Ectodermal cell (in vitro differentiated cells): ENCODE results near the gene TTPAL.

Experiments used
- H3K27ac ChIP-seq: 2 replicates; pipeline ENCODE4 v1.7.0; 2013; ENCODE audit warnings: mild to moderate bottlenecking, low read depth, low read length; ENCODE audit not compliant: insufficient read depth, poor library complexity, severe bottlenecking
- H3K27me3 ChIP-seq: 2 replicates; pipeline ENCODE4 v1.7.0; 2013; ENCODE audit warnings: mild to moderate bottlenecking, low read length; ENCODE audit not compliant: insufficient read depth, control insufficient read depth, poor library complexity, severe bottlenecking
- H3K36me3 ChIP-seq: one replicate; pipeline ENCODE4 v1.7.0; 2013; ENCODE audit warnings: low read length; ENCODE audit not compliant: control insufficient read depth, insufficient read depth
- H3K4me1 ChIP-seq: one replicate; pipeline ENCODE4 v1.7.0; 2013; ENCODE audit warnings: low read length; ENCODE audit not compliant: control insufficient read depth, insufficient read depth
- H3K4me3 ChIP-seq: 2 replicates; pipeline ENCODE4 v1.7.0; 2013; ENCODE audit warnings: low read depth, low read length, control low read depth; ENCODE audit not compliant: insufficient read depth
- H3K9me3 ChIP-seq: 2 replicates; pipeline ENCODE4 v1.7.0; 2013; ENCODE audit warnings: mild to moderate bottlenecking, low read length, moderate library complexity; ENCODE audit not compliant: control insufficient read depth
- WGBS, 2 experiments: methylation state at CpG; one replicate each; pipeline ENCODE4 v1.1.7; 2013; ENCODE audit warnings: missing lambda C conversion rate in 2 of 2; 5-methylcytosine and 5-hydroxymethylcytosine counted together

The TTPAL gene

DNA sequence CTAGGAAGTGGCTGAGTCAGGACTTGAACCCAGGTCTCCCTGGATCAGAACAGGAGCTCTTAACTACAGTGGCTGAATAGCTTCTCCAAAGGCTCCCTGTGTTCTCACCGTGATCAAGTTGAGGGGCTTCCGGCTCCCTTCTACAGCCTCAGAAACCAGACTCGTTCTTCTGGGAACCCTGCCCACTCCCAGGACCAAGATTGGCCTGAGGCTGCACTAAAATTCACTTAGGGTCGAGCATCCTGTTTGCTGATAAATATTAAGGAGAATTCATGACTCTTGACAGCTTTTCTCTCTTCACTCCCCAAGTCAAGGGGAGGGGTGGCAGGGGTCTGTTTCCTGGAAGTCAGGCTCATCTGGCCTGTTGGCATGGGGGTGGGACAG is 44.6 kb upstream of the TTPAL start:
- WGBS, 2 experiments = 90 to 91% methylated on average over 4 of the region's 4 CpGs
- Histone ChIP-seq H3K36me3 (no peaks in the 10 kb centered on the region), H3K4me3 (no peak overlapping the region), H3K9me3 (no peaks in the 10 kb centered on the region), H3K4me1 (no peaks in the 10 kb centered on the region), H3K27ac (no peak overlapping the region), H3K27me3 (no peaks in the 10 kb centered on the region)

DNA sequence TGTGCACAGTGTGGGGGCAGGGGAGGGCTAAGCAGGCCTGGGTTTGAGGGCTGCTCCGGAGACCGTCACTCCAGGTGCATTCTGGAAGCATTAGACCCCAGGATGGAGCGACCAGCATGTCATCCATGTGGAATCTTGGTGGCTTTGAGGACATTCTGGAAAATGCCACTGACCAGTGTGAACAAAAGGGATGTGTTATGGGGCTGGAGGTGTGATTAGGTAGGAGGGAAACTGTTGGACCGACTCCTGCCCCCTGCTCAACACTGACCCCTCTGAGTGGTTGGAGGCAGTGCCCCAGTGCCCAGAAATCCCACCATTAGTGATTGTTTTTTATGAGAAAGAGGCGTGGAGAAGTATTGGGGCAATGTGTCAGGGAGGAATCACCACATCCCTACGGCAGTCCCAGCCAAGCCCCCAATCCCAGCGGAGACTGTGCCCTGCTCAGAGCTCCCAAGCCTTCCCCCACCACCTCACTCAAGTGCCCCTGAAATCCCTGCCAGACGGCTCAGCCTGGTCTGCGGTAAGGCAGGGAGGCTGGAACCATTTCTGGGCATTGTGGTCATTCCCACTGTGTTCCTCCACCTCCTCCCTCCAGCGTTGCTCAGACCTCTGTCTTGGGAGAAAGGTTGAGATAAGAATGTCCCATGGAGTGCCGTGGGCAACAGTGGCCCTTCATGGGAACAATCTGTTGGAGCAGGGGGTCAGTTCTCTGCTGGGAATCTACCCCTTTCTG is 44.0 kb upstream of the TTPAL start:
- WGBS, 2 experiments = 87 to 88% methylated on average over 11 of the region's 11 CpGs

DNA sequence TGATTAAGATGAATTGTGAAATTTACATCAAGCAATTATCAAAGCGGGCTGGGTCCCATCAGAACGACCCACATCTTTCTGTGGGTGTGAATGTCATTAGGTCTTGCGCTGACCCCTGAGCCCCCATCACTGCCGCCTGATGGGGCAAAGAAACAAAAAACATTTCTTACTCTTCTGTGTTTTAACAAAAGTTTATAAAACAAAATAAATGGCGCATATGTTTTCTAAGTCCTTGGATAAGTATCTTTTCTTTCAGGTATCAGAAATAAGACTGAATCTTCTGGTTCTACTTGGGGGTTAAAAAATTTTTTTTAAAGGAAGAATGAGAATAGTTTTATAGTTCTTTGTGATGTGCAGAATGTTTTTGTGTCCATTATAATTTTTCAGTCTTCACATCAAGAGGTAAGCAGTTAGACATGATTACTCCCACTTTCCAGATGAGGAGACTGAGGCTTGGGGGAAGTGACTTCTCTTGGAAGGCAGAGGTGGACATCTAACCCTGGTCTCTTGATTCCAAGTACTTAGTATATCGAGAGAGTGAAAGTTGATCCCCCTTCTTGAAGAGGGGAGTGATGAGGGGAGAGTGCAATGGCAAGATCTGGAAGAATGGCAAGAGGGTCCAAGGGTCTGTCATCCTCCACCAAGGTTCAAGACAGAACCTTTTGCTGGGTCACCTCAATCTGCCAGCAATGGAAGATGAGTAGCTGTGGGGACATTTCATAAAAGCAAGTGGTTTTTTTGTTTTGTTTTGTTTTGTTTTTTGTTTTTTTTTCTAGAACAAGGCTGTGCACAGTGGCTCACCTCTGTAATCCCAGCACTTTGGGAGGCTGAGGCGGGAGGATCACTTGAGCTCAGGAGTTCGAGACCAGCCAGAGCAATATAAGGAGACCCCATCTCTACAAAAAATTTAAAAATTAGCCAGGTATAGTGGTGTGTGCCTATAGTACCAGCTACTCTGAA is 42.8 kb upstream of the TTPAL start:
- 89% methylated on average over 8 of the region's 8 CpGs for WGBS, 2 experiments
- H3K27ac ChIP-seq = no peak overlapping the region
- H3K36me3 ChIP-seq = no peaks in the 10 kb centered on the region
- no peaks in the 10 kb centered on the region for H3K9me3 ChIP-seq
- no peak overlapping the region for H3K4me3 ChIP-seq
- H3K4me1 ChIP-seq = no peaks in the 10 kb centered on the region
- H3K27me3 ChIP-seq = no peaks in the 10 kb centered on the region

More for the DNA sequence above, 44.0 kb upstream of the TTPAL start:
- no peaks in the 10 kb centered on the region for H3K9me3 ChIP-seq
- H3K4me1 ChIP-seq = no peaks in the 10 kb centered on the region
- H3K36me3 ChIP-seq = no peaks in the 10 kb centered on the region
- H3K27me3 ChIP-seq = no peaks in the 10 kb centered on the region
- no peak overlapping the region for H3K27ac ChIP-seq
- no peak overlapping the region for H3K4me3 ChIP-seq

DNA sequence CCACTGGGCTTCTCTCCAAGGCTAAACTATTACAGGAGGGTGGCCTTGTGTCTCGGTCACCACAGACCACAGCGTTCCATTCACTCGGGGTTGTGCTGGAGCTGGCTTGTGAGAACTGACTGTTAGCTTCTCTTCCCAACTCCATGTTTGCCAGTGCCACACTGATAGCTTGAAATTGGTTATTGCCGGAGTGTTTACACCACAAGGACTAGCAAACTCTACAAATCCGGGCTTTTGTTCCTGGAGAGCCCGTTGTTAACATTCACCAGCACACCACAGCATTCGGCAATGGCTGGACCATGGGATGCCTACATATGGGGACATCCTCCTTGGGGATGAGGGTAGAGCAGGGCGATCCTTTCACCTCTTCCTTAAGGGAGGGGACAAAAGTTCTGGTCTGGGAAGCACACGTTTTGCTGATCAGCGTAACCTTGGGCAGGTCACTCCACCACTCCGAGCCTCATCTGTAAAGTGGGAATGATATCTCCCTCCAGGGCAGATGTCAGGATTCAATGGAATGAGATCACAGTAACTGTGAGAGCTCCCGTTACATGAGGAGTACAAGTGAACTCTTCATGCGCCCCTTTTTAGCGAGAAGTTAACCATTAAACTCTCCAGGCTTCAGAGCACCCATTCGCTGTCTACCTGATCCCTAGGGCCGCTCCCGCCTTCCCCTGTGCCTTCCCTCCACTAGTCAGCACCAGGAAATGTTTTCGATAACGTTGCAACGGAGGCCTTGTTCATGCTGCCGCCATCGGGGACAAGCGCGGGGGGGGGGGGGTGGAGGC is 41.7 kb upstream of the TTPAL start:
- 93% methylated on average over 24 of the region's 24 CpGs for WGBS, 2 experiments
- H3K36me3 ChIP-seq = no peaks in the 10 kb centered on the region
- no peak overlapping the region for H3K4me3 ChIP-seq

DNA sequence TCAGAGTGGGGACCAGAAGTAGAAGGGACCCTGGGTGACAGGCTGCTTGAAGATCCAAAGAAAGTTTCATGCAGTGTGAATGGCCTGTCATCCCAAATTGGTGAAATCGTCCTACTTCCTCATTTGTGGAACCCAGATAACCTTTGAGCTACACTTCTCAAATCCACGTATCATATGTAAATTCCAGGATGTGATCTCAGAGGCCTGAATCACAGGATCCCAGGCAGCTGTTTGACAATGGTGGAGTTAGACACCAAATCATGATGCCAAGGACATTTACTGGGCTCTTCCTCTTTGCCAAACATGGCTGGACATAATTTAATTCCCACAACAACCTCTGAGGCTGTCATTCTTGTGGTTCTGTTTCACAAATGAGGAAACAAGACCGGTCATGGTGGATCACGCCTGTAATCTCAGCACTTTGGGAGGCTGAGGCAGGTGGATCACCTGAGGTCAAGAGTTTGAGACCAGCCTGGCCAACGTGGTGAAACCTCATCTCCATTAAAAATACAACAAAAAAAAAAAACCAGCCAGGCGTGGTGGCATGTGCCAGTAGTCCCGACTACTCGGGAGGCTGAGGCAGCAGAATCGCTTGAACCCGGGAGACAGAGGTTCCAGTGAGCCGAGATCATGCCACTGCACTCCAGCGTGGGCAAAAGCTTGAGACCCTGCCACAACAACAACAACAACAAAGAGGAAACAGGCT is 39.9 kb upstream of the TTPAL start:
- Histone ChIP-seq H3K27me3 (no peaks in the 10 kb centered on the region), H3K4me3 (no peak overlapping the region), H3K36me3 (no peaks in the 10 kb centered on the region), H3K9me3 (no peaks in the 10 kb centered on the region), H3K27ac (no peak overlapping the region), H3K4me1 (no peaks in the 10 kb centered on the region)
- WGBS, 2 experiments = 91 to 92% methylated on average over 12 of the region's 12 CpGs

More for the DNA sequence above, 41.7 kb upstream of the TTPAL start:
- Histone ChIP-seq H3K4me1 (no peaks in the 10 kb centered on the region), H3K27me3 (no peaks in the 10 kb centered on the region), H3K9me3 (no peaks in the 10 kb centered on the region), H3K27ac (no peak overlapping the region)

DNA sequence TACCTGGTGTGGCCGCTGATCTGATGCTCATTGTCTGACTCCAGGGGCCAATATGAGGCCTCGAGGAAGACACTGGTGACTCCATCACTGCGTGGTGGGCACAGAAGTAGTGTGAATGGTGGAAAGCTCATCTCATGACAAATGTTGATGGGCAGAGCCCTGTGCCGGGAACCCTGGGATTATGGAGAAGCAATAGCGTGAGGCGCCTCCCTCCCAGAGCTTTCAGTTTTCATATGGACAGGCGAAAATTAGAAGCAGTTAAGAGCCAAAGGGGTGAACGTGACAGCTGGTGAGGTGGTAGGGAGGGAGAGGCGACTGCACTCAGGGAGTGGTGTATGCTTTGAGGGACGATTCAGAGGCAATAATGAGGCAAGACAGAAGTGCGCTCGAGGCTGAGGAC is 39.3 kb upstream of the TTPAL start:
- Histone ChIP-seq H3K4me1 (no peaks in the 10 kb centered on the region), H3K27ac (no peak overlapping the region)
- 85 to 87% methylated on average over 12 of the region's 12 CpGs for WGBS, 2 experiments

DNA sequence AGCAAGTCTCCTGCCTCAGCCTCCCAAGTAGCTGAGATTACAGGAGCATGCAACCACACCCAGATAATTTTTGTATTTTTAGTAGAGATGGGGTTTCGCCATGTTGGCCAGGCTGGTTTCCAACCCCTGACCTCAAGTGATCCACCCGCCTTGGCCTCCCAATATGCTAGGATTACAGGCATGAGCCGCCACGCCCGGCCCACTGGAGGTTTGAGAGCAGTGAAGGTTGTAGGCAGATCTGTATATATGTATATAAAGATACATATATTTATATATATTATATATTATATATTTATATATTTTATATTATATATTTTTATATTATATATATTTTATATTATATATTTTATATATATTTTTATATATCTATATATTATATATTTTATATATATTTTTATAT is 38.2 kb upstream of the TTPAL start:
- Histone ChIP-seq H3K36me3 (no peaks in the 10 kb centered on the region), H3K9me3 (no peaks in the 10 kb centered on the region), H3K27me3 (no peaks in the 10 kb centered on the region), H3K4me3 (no peak overlapping the region), H3K27ac (no peak overlapping the region), H3K4me1 (no peaks in the 10 kb centered on the region)
- 84 to 94% methylated on average over 2 of the region's 5 CpGs for WGBS, 2 experiments

More for the DNA sequence above, 39.3 kb upstream of the TTPAL start:
- no peaks in the 10 kb centered on the region for H3K9me3 ChIP-seq
- no peaks in the 10 kb centered on the region for H3K36me3 ChIP-seq
- no peak overlapping the region for H3K4me3 ChIP-seq
- H3K27me3 ChIP-seq = no peaks in the 10 kb centered on the region

DNA sequence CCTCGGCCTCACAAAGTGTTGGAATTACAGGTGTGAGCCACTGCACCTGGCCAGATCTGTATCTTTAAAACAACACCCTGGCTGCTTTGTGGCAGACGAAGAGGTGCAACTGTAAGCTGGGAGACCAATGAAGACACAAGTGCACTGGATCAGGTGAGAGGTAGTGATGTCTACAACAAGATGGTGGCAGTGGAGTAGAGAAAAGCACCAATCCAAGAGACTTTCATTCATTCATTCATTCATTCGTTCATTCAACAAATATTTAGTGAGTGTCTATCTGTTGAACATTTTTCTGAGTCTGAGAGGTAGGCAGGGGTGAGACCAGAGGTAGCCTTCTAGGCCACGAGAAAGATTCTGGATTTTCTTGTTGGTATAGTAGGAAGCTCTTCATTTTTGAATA is 36.9 kb upstream of the TTPAL start:
- Histone ChIP-seq H3K36me3 (no peaks in the 10 kb centered on the region), H3K4me3 (no peak overlapping the region), H3K4me1 (no peaks in the 10 kb centered on the region), H3K27ac (no peak overlapping the region), H3K9me3 (no peaks in the 10 kb centered on the region), H3K27me3 (no peaks in the 10 kb centered on the region)
- 93 to 97% methylated on average over 4 of the region's 4 CpGs for WGBS, 2 experiments

DNA sequence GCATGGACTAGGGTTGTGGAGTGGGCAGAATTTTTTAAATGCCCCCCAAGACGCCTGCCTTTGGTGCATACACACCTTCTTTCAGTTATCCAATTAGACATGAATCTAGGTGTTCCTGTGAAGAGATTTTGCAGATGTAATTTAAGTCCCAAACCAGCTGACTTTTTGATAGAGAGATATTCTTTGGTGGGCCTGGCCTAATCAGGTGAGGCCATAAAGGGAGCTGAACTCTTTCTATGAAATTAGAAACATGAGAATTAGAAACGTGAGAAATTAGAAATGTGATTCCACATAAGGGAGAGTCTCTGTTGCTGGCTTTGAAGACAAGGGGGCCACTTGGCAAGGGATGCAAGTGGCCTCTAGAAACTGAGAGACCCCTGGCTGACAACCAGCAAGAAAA is 36.4 kb upstream of the TTPAL start:
- Histone ChIP-seq H3K9me3 (no peaks in the 10 kb centered on the region), H3K4me1 (no peaks in the 10 kb centered on the region), H3K27me3 (no peaks in the 10 kb centered on the region), H3K4me3 (no peak overlapping the region), H3K36me3 (no peaks in the 10 kb centered on the region), H3K27ac (no peak overlapping the region)
- 57 to 70% methylated on average over 2 of the region's 2 CpGs for WGBS, 2 experiments
